A673 (cell line): ENCODE results near the gene STAB2. TPM values are rescaled to one million over a fixed set of nuclear protein-coding genes. Genes with fewer than 3 reads are reported as not detected.

Experiments used
- BruUV-seq: library from RNA; stranded (reverse); fragments of 400-500 nt; replicated peaks from 2 replicates; lab custom pipeline; 2021; lab: Mats Ljungman, UMichigan
- CTCF ChIA-PET: fragments of 300-600 bp; sonication (Branson Sonifier 250); formaldehyde crosslinking; loops from one replicate; lab custom pipeline; 2022; ENCODE audit warnings: antibody characterized with exemption; lab: Charles Lee
- POLR2A ChIA-PET: fragments of 300-600 bp; sonication (Branson Sonifier 250); formaldehyde crosslinking; loops from one replicate; lab custom pipeline; 2022; ENCODE audit warnings: antibody characterized with exemption; ENCODE audit not compliant: low non-redundant PET; lab: Charles Lee
- DNase-seq: peaks from one replicate; pipeline ENCODE4 v3.0.0-alpha.2; 2015; ENCODE audit warnings: low spot score
- H3K27ac ChIP-seq: fragments of 200-600 bp; sonication (generic); 2 replicates; pipeline ENCODE4 v1.5.1; 2016; ENCODE audit warnings: mixed run types, low read depth, mild to moderate bottlenecking, mixed read lengths, antibody characterized with exemption, low read length; ENCODE audit not compliant: poor library complexity, severe bottlenecking
- H3K27me3 ChIP-seq: fragments of 200-600 bp; sonication (generic); replicated peaks from 2 replicates; pipeline ENCODE4 v1.6.1; 2017; ENCODE audit warnings: mixed run types, low read depth, mild to moderate bottlenecking, mixed read lengths, antibody characterized with exemption, low read length; ENCODE audit not compliant: insufficient read depth, poor library complexity
- H3K36me3 ChIP-seq: fragments of 200-600 bp; sonication (generic); 2 replicates; pipeline ENCODE4 v1.6.1; 2016; ENCODE audit warnings: mixed run types, mild to moderate bottlenecking, mixed read lengths, antibody characterized with exemption, low read length; ENCODE audit not compliant: insufficient read depth, poor library complexity, severe bottlenecking
- H3K4me1 ChIP-seq: fragments of 200-600 bp; sonication (generic); 2 replicates; pipeline ENCODE4 v1.6.1; 2017; ENCODE audit warnings: mixed run types, mild to moderate bottlenecking, mixed read lengths, antibody characterized with exemption, low read length; ENCODE audit not compliant: insufficient read depth, poor library complexity, severe bottlenecking
- H3K4me3 ChIP-seq: fragments of 200-600 bp; sonication (generic); 2 replicates; pipeline ENCODE4 v1.5.1; 2016; ENCODE audit warnings: low read depth, mixed run types, mild to moderate bottlenecking, mixed read lengths, low read length; ENCODE audit not compliant: poor library complexity, severe bottlenecking
- H3K9me3 ChIP-seq: fragments of 200-600 bp; sonication (generic); 2 replicates; pipeline ENCODE4 v1.6.1; 2016; ENCODE audit warnings: mixed run types, low read depth, mild to moderate bottlenecking, mixed read lengths, antibody characterized with exemption, low read length; ENCODE audit not compliant: poor library complexity, severe bottlenecking
- CTCF ChIP-seq: fragments of 300-800, 200-600 bp; sonication (generic); conservative IDR thresholded peaks from 2 replicates; pipeline ENCODE4 v1.5.1; 2017; ENCODE audit warnings: low read depth, mild to moderate bottlenecking, antibody characterized with exemption, low read length, moderate library complexity, mixed read lengths
- EZH2 ChIP-seq: fragments of 200-600 bp; sonication (generic); IDR thresholded peaks from 2 replicates; pipeline ENCODE4 v1.6.1; 2017; ENCODE audit warnings: borderline replicate concordance, low read depth, mild to moderate bottlenecking, mixed read lengths, antibody characterized with exemption, low read length; ENCODE audit not compliant: poor library complexity, severe bottlenecking
- intact Hi-C: fragments of 100-400 bp; cut with micrococcal nuclease; formaldehyde crosslinking; loops from one replicate; pipeline ENCODE4 v1.10.0; 2022; ENCODE audit not compliant: unreplicated experiment
- total RNA-seq: library from RNA; stranded (reverse); gene quantifications from 2 replicates; pipeline ENCODE4 v1.2.3, GENCODE V29; 2021

Gene STAB2
- total RNA-seq, 1 experiment from 2014 or later: not detected

GRCh38 chr12:103778781-103779180 lies 191.7 kb downstream of the STAB2 start:
- intact Hi-C loops: no loop called here
- no peaks in the 10 kb centered on the region for H3K27me3 ChIP-seq
- TF ChIP-seq CTCF: no peak
- TF ChIP-seq EZH2: no peak
- H3K4me3 ChIP-seq: no peak overlapping the region
- CTCF ChIA-PET: no interaction called here
- no peak overlapping the region for H3K27ac ChIP-seq
- no TSS peak for BruUV-seq
- H3K9me3 ChIP-seq: no peaks in the 10 kb centered on the region
- DNase-seq: no peak
- peaks cover 18% of the 10 kb centered on the region for H3K36me3 ChIP-seq
- POLR2A ChIA-PET: no interaction called here
- H3K4me1 ChIP-seq: no peaks in the 10 kb centered on the region

GRCh38 chr12:103779410-103780092 lies 192.5 kb downstream of the STAB2 start:
- TF ChIP-seq EZH2 (no peak), CTCF (no peak)
- no peak for DNase-seq
- intact Hi-C loops: no loop called here
- Histone ChIP-seq H3K27ac (no peak overlapping the region), H3K4me3 (no peak overlapping the region), H3K36me3 (peaks cover 18% of the 10 kb centered on the region), H3K9me3 (no peaks in the 10 kb centered on the region), H3K4me1 (no peaks in the 10 kb centered on the region), H3K27me3 (no peaks in the 10 kb centered on the region)
- no TSS peak for BruUV-seq
- ChIA-PET POLR2A (no interaction called here), CTCF (no interaction called here)

GRCh38 chr12:103780093-103780440 lies 193.0 kb downstream of the STAB2 start:
- Histone ChIP-seq H3K27me3 (no peaks in the 10 kb centered on the region), H3K4me3 (no peak overlapping the region), H3K36me3 (peaks cover 18% of the 10 kb centered on the region), H3K4me1 (no peaks in the 10 kb centered on the region), H3K27ac (no peak overlapping the region), H3K9me3 (no peaks in the 10 kb centered on the region)
- no peak for DNase-seq
- POLR2A ChIA-PET: no interaction called here
- intact Hi-C loops: no loop called here
- TF ChIP-seq CTCF (no peak), EZH2 (no peak)
- BruUV-seq: no TSS peak
- CTCF ChIA-PET: no interaction called here
